Naive thymus-derived CD8-positive, alpha-beta T cell (primary cell): ENCODE data around the gene FARP1. TPM values are rescaled to one million over a fixed set of nuclear protein-coding genes. Genes with fewer than 3 reads are reported as not detected.

ENCODE experiments used
- ATAC-seq, 2 donors: fragments of 150-1000 bp; cut with Tn5 transposase in 1 of 2; sonication (Bioruptor Pico), chemical (Tn5 transposase) in 1 of 2; 1 replicate in 1 of 2; 2 replicates in 1 of 2; pipeline ENCODE4 v1.10.0; 2021; ENCODE audit warnings: mild to moderate bottlenecking in 2 of 2, moderate library complexity in 2 of 2
- POLR2A ChIA-PET: fragments of 350-600 bp; sonication (Branson Sonifier 250); formaldehyde crosslinking; loops from one replicate; lab custom pipeline; 2021; ENCODE audit warnings: antibody characterized with exemption; lab: Charles Lee
- DNase-seq, 10 donors: peaks; one replicate each; pipeline versions ENCODE4 v3.0.0 to v3.0.0-alpha.2; 2020 to 2022
- H3K27ac Mint-ChIP-seq, 10 donors: one replicate each; pipeline ENCODE4 v1.8.0; 2020 to 2022; ENCODE audit warnings: mild to moderate bottlenecking in 10 of 10, mixed read lengths in 10 of 10, moderate library complexity in 4 of 10, inconsistent platforms in 1 of 10
- H3K27me3 Mint-ChIP-seq, 5 donors: one replicate each; pipeline ENCODE4 v1.8.0; 2021 to 2022; ENCODE audit warnings: mixed read lengths in 5 of 5
- H3K36me3 Mint-ChIP-seq, 3 donors: one replicate each; pipeline ENCODE4 v1.8.0; 2020 to 2022; ENCODE audit warnings: mixed read lengths in 3 of 3, mild to moderate bottlenecking in 2 of 3, inconsistent platforms in 1 of 3
- H3K4me1 Mint-ChIP-seq, 4 donors: one replicate each; pipeline ENCODE4 v1.8.0; 2021 to 2022; ENCODE audit warnings: mixed read lengths in 4 of 4
- H3K4me3 Mint-ChIP-seq, 10 donors: one replicate each; pipeline ENCODE4 v1.8.0; 2020 to 2022; ENCODE audit warnings: mild to moderate bottlenecking in 10 of 10, mixed read lengths in 10 of 10, moderate library complexity in 6 of 10, inconsistent platforms in 1 of 10
- H3K9me3 Mint-ChIP-seq, 9 donors: one replicate each; pipeline ENCODE4 v1.8.0; 2020 to 2022; ENCODE audit warnings: mixed read lengths in 9 of 9, mild to moderate bottlenecking in 3 of 9, inconsistent platforms in 1 of 9, moderate library complexity in 1 of 9
- polyA plus RNA-seq, 3 donors: library from polyadenylated mRNA; unstranded; fragments of 300-500 nt; fragmentation: Illumina TruSeq; gene quantifications; one replicate each; pipeline ENCODE4 v1.2.3, GENCODE V29; 2021
- total RNA-seq, 8 experiments: library from RNA in 2 of 8; stranded (reverse) in 2 of 8; gene quantifications; one replicate each; pipeline ENCODE4 v1.2.3 and lab custom pipeline; 2021 to 2026

Gene FARP1
- total RNA-seq (under 1 TPM; 0.25 to 0.55 TPM), polyA plus RNA-seq (under 1 TPM; 0.03 to 0.22 (median 0.03) TPM), total RNA-seq (lab: John Stamatoyannopoulos, UW) (0.13 to 0.50 (median 0.29) reads per million in 6 experiments)

- H3K4me1 Mint-ChIP-seq: peaks cover 3 to 20% (median 13%) of the 10 kb centered on the region in 4 donors
- H3K27me3 Mint-ChIP-seq: peaks cover 35 to 58% (median 50%) of the 10 kb centered on the region in 5 donors
- ATAC-seq (peak; percentile 65 to 73), DNase-seq (peak in 2 of 10 donors; percentile 5 to 9)
- no peak within 1 kb of the TSS for H3K27ac Mint-ChIP-seq
- POLR2A ChIA-PET: no interaction called here
- no peaks in the 10 kb centered on the region for H3K36me3 Mint-ChIP-seq
- peaks cover 0 to 6% (median 0%) of the 10 kb centered on the region in 9 donors for H3K9me3 Mint-ChIP-seq
- H3K4me3 Mint-ChIP-seq: peak within 1 kb of the TSS; percentile 62 to 80 (median 72)
These were observed at the start of gene FARP1 for GRCh38 chr13:98142380-98143156. TSS of gene FARP1 (plus strand) at chr13:98143094. CDS start at chr13:98213243, 70,149 bp downstream.

- Mint-ChIP-seq H3K4me3 (no peak overlapping the region), H3K4me1 (no peaks in the 10 kb centered on the region), H3K9me3 (peaks cover 0 to 28% (median 6%) of the 10 kb centered on the region in 9 donors), H3K27ac (no peak overlapping the region), H3K27me3 (peaks cover 10 to 23% (median 13%) of the 10 kb centered on the region in 5 donors), H3K36me3 (peaks cover 0 to 5% (median 0%) of the 10 kb centered on the region in 3 donors)
- ATAC-seq (no peak), DNase-seq (no peak)
- POLR2A ChIA-PET: no interaction called here
These were observed 48.1 kb upstream of the FARP1 start for GRCh38 chr13:98094678-98095266.

- Mint-ChIP-seq H3K27ac (no peak overlapping the region), H3K4me3 (no peak overlapping the region), H3K27me3 (peaks cover 10 to 20% (median 13%) of the 10 kb centered on the region in 5 donors), H3K36me3 (peaks cover 0 to 5% (median 0%) of the 10 kb centered on the region in 3 donors), H3K4me1 (no peaks in the 10 kb centered on the region), H3K9me3 (peaks cover 0 to 20% (median 4%) of the 10 kb centered on the region in 9 donors)
- POLR2A ChIA-PET: no interaction called here
- ATAC-seq: no peak
- DNase-seq: no peak
These were observed 46.8 kb upstream of the FARP1 start for GRCh38 chr13:98096059-98096458.

GRCh38 chr13:98097749-98098148 lies 45.1 kb upstream of the FARP1 start:
- Mint-ChIP-seq H3K27ac (peak overlapping the region in 1 of 10 donors; percentile 11), H3K27me3 (peaks cover 10 to 20% (median 13%) of the 10 kb centered on the region in 5 donors), H3K9me3 (peaks cover 0 to 16% (median 3%) of the 10 kb centered on the region in 9 donors), H3K4me1 (no peaks in the 10 kb centered on the region), H3K4me3 (no peak overlapping the region), H3K36me3 (peaks cover 0 to 2% (median 0%) of the 10 kb centered on the region in 3 donors)
- no peak for DNase-seq
- ATAC-seq: no peak
- POLR2A ChIA-PET: no interaction called here

- ATAC-seq (no peak), DNase-seq (no peak)
- no peak overlapping the region for H3K27ac Mint-ChIP-seq
- no peaks in the 10 kb centered on the region for H3K4me1 Mint-ChIP-seq
- no peaks in the 10 kb centered on the region for H3K36me3 Mint-ChIP-seq
- peaks cover 10 to 20% (median 13%) of the 10 kb centered on the region in 5 donors for H3K27me3 Mint-ChIP-seq
- no peak overlapping the region for H3K4me3 Mint-ChIP-seq
- POLR2A ChIA-PET: no interaction called here
- peaks cover 0 to 8% (median 0%) of the 10 kb centered on the region in 9 donors for H3K9me3 Mint-ChIP-seq
These were observed 44.4 kb upstream of the FARP1 start for GRCh38 chr13:98098516-98098915.

GRCh38 chr13:98099627-98100026 lies 43.3 kb upstream of the FARP1 start:
- POLR2A ChIA-PET: no interaction called here

GRCh38 chr13:98100481-98100880 lies 42.4 kb upstream of the FARP1 start:
- no peak overlapping the region for H3K4me3 Mint-ChIP-seq
- DNase-seq: no peak
- H3K9me3 Mint-ChIP-seq: no peaks in the 10 kb centered on the region
- H3K4me1 Mint-ChIP-seq: no peaks in the 10 kb centered on the region
- no peak for ATAC-seq
- POLR2A ChIA-PET: no interaction called here
- peaks cover 10 to 23% (median 11%) of the 10 kb centered on the region in 5 donors for H3K27me3 Mint-ChIP-seq
- no peak overlapping the region for H3K27ac Mint-ChIP-seq
- H3K36me3 Mint-ChIP-seq: no peaks in the 10 kb centered on the region

More at GRCh38 chr13:98099627-98100026, 43.3 kb upstream of the FARP1 start:
- H3K9me3 Mint-ChIP-seq: no peaks in the 10 kb centered on the region
- DNase-seq: no peak
- no peaks in the 10 kb centered on the region for H3K36me3 Mint-ChIP-seq
- H3K27me3 Mint-ChIP-seq: peaks cover 10 to 24% (median 13%) of the 10 kb centered on the region in 5 donors
- H3K4me3 Mint-ChIP-seq: no peak overlapping the region
- no peak overlapping the region for H3K27ac Mint-ChIP-seq
- ATAC-seq: no peak
- no peaks in the 10 kb centered on the region for H3K4me1 Mint-ChIP-seq

- peaks cover 0 to 10% (median 2%) of the 10 kb centered on the region in 5 donors for H3K27me3 Mint-ChIP-seq
- ATAC-seq (no peak), DNase-seq (no peak)
- peaks cover 0 to 2% (median 0%) of the 10 kb centered on the region in 4 donors for H3K4me1 Mint-ChIP-seq
- peaks cover 0 to 14% (median 0%) of the 10 kb centered on the region in 9 donors for H3K9me3 Mint-ChIP-seq
- H3K27ac Mint-ChIP-seq: no peak overlapping the region
- H3K36me3 Mint-ChIP-seq: no peaks in the 10 kb centered on the region
- POLR2A ChIA-PET: no interaction called here
- H3K4me3 Mint-ChIP-seq: no peak overlapping the region
These were observed 39.4 kb upstream of the FARP1 start for GRCh38 chr13:98103531-98103930.

- Mint-ChIP-seq H3K27me3 (peaks cover 0 to 8% (median 0%) of the 10 kb centered on the region in 5 donors), H3K9me3 (peaks cover 0 to 14% (median 0%) of the 10 kb centered on the region in 9 donors), H3K4me1 (peaks cover 0 to 2% (median 0%) of the 10 kb centered on the region in 4 donors), H3K4me3 (no peak overlapping the region), H3K36me3 (no peaks in the 10 kb centered on the region), H3K27ac (peak overlapping the region in 1 of 10 donors; percentile 48)
- POLR2A ChIA-PET: no interaction called here
- ATAC-seq (no peak), DNase-seq (no peak)
These were observed 38.7 kb upstream of the FARP1 start for GRCh38 chr13:98103942-98104880.

- Mint-ChIP-seq H3K36me3 (no peaks in the 10 kb centered on the region), H3K27ac (no peak overlapping the region), H3K4me3 (no peak overlapping the region), H3K4me1 (peaks cover 0 to 2% (median 0%) of the 10 kb centered on the region in 4 donors), H3K27me3 (peaks cover 0 to 8% (median 0%) of the 10 kb centered on the region in 5 donors), H3K9me3 (peaks cover 0 to 14% (median 0%) of the 10 kb centered on the region in 9 donors)
- no peak for ATAC-seq
- POLR2A ChIA-PET: no interaction called here
- DNase-seq: no peak
These were observed 37.0 kb upstream of the FARP1 start for GRCh38 chr13:98105929-98106336.

- Mint-ChIP-seq H3K27me3 (peaks cover 0 to 11% (median 0%) of the 10 kb centered on the region in 5 donors), H3K36me3 (no peaks in the 10 kb centered on the region), H3K4me1 (peaks cover 0 to 2% (median 0%) of the 10 kb centered on the region in 4 donors), H3K9me3 (peaks cover 0 to 14% (median 0%) of the 10 kb centered on the region in 9 donors), H3K27ac (no peak overlapping the region), H3K4me3 (no peak overlapping the region)
- POLR2A ChIA-PET: no interaction called here
- DNase-seq (no peak), ATAC-seq (no peak)
These were observed 34.6 kb upstream of the FARP1 start for GRCh38 chr13:98108341-98108740.

GRCh38 chr13:98109226-98109853 lies 33.6 kb upstream of the FARP1 start:
- H3K27me3 Mint-ChIP-seq: peaks cover 0 to 6% (median 0%) of the 10 kb centered on the region in 5 donors
- POLR2A ChIA-PET: no interaction called here
- no peak overlapping the region for H3K27ac Mint-ChIP-seq
- no peak for ATAC-seq
- DNase-seq: no peak
- no peak overlapping the region for H3K4me3 Mint-ChIP-seq
- H3K36me3 Mint-ChIP-seq: no peaks in the 10 kb centered on the region
- peaks cover 0 to 2% (median 0%) of the 10 kb centered on the region in 4 donors for H3K4me1 Mint-ChIP-seq
- H3K9me3 Mint-ChIP-seq: peaks cover 0 to 14% (median 0%) of the 10 kb centered on the region in 9 donors
